Fibroblast of skin of abdomen (primary cell): ENCODE measurements around the gene GDF15.

Source experiments
- DNase-seq: peaks from one replicate; pipeline ENCODE4 v3.0.0-alpha.2; 2013

GDF15 gene

GRCh38 chr19:18419699-18420460 lies 33.9 kb downstream of the GDF15 start:
- no peak for DNase-seq

GRCh38 chr19:18420930-18421329 lies 35.0 kb downstream of the GDF15 start:
- no peak for DNase-seq

GRCh38 chr19:18421371-18421959 lies 35.5 kb downstream of the GDF15 start:
- DNase-seq, result no peak

- no peak for DNase-seq
These were observed 36.7 kb downstream of the GDF15 start for GRCh38 chr19:18422530-18423191.

- no peak for DNase-seq
These were observed 37.5 kb downstream of the GDF15 start for GRCh38 chr19:18423258-18424020.

- no peak for DNase-seq
These were observed 38.3 kb downstream of the GDF15 start for GRCh38 chr19:18424122-18424889.

GRCh38 chr19:18424890-18425514 lies 39.0 kb downstream of the GDF15 start:
- no peak for DNase-seq

- peak; percentile 71 for DNase-seq
These were observed 39.8 kb downstream of the GDF15 start for GRCh38 chr19:18425515-18426415.

GRCh38 chr19:18426416-18426767 lies 40.4 kb downstream of the GDF15 start:
- no peak for DNase-seq

- no peak for DNase-seq
These were observed 41.3 kb downstream of the GDF15 start for GRCh38 chr19:18427080-18427742.

- no peak for DNase-seq
These were observed 41.8 kb downstream of the GDF15 start for GRCh38 chr19:18427743-18428113.

GRCh38 chr19:18428173-18428786 lies 42.3 kb downstream of the GDF15 start:
- DNase-seq, result no peak

- peak; percentile 83 for DNase-seq
These were observed 43.1 kb downstream of the GDF15 start for GRCh38 chr19:18428787-18429674.

- no peak for DNase-seq
These were observed 43.9 kb downstream of the GDF15 start for GRCh38 chr19:18429717-18430416.

- no peak for DNase-seq
These were observed 44.6 kb downstream of the GDF15 start for GRCh38 chr19:18430417-18431144.

GRCh38 chr19:18431351-18432197 lies 45.6 kb downstream of the GDF15 start:
- DNase-seq, result no peak
